Spleen (tissue), 11 donors: ENCODE data around the gene HCRTR2. TPM values are rescaled to one million over a fixed set of nuclear protein-coding genes. Genes with fewer than 3 reads are reported as not detected.

ENCODE experiments used
- DNase-seq: peaks from one replicate; pipeline ENCODE4 v3.0.0-alpha.2; 2020
- H3K27ac ChIP-seq, 8 donors: fragments of 200-600 bp; sonication (generic) in 7 of 8; 1 replicate in 4 of 8; 2 replicates in 4 of 8; pipeline versions ENCODE4 v1.5.0 to v1.8.0; 2016 to 2021; ENCODE audit warnings: inconsistent platforms in 4 of 8, mild to moderate bottlenecking in 4 of 8, moderate library complexity in 1 of 8
- H3K27me3 ChIP-seq, 7 donors: fragments of 200-600 bp; sonication (generic) in 6 of 7; replicated peaks in 1 of 7; 1 replicate in 4 of 7; 2 replicates in 3 of 7; pipeline versions ENCODE4 v1.5.0 to v1.8.0; 2016 to 2021; ENCODE audit warnings: inconsistent platforms in 3 of 7, mild to moderate bottlenecking in 1 of 7
- H3K36me3 ChIP-seq, 6 donors: fragments of 200-600 bp; sonication (generic) in 5 of 6; 1 replicate in 4 of 6; 2 replicates in 2 of 6; pipeline versions ENCODE4 v1.5.0 to v1.8.0; 2016 to 2021; ENCODE audit warnings: inconsistent platforms in 2 of 6
- H3K4me1 ChIP-seq, 6 donors: fragments of 200-600 bp; sonication (generic) in 5 of 6; 1 replicate in 3 of 6; 2 replicates in 3 of 6; pipeline versions ENCODE4 v1.5.0 to v1.8.0; 2016 to 2021; ENCODE audit warnings: inconsistent platforms in 3 of 6
- H3K4me3 ChIP-seq, 8 donors: fragments of 200-600 bp; sonication (generic) in 7 of 8; 1 replicate in 4 of 8; 2 replicates in 4 of 8; pipeline versions ENCODE4 v1.5.0 to v1.8.0; 2016 to 2021; ENCODE audit warnings: inconsistent platforms in 4 of 8, mild to moderate bottlenecking in 4 of 8, moderate library complexity in 2 of 8
- H3K9me3 ChIP-seq, 8 donors: fragments of 200-600 bp; sonication (generic) in 7 of 8; 1 replicate in 4 of 8; 2 replicates in 4 of 8; pipeline versions ENCODE4 v1.5.0 to v1.8.0; 2016 to 2021; ENCODE audit warnings: inconsistent platforms in 4 of 8
- POLR2A ChIP-seq, 3 donors: fragments of 450-650 bp; IDR thresholded peaks; one replicate each; pipeline ENCODE4 v1.5.1; 2017; ENCODE audit warnings: antibody characterized with exemption in 3 of 3, mild to moderate bottlenecking in 1 of 3
- POLR2AphosphoS5 ChIP-seq, 3 donors: sonication (generic); formaldehyde crosslinking; IDR thresholded peaks; one replicate each; pipeline ENCODE4 v1.5.1; 2017; ENCODE audit warnings: antibody characterized with exemption in 3 of 3
- WGBS, 5 donors: extraction: QIAGEN DNeasy Blood & Tissue Kit in 3 of 5; methylation state at CpG; one replicate each; pipeline versions ENCODE4 v1.1.5 to v1.1.7; 2013 to 2018; 5-methylcytosine and 5-hydroxymethylcytosine counted together
- intact Hi-C: fragments of 100-400 bp; cut with DNase I; formaldehyde crosslinking; loops from one replicate; pipeline ENCODE4 v1.15.0; 2023; ENCODE audit warnings: low total_unique reads
- polyA plus RNA-seq, 3 donors: library from polyadenylated mRNA; stranded (reverse); fragments of 200-250 nt; gene quantifications; one replicate each; pipeline ENCODE4 v1.2.1, GENCODE V29; 2013
- total RNA-seq, 7 donors: library from RNA; depleted of rRNA in 3 of 7; stranded (reverse); fragments of >200 nt in 3 of 7; fragmentation: NEBNext Ultra II Directional in 4 of 7; extraction: Animal tissue kit (Norgen Biotek cat#: 25700) in 4 of 7; gene quantifications; one replicate each; pipeline versions ENCODE4 v1.1.0 to v1.2.1, GENCODE V29; 2016 to 2021
- TF ChIP-seq, protein P1 (sequence below), 11 experiments: fragments of 200-600 bp in 7 of 11; fragments of 450-650 bp in 4 of 11; sonication (generic) in 4 of 11; IDR thresholded peaks in 8 of 11; conservative IDR thresholded peaks in 3 of 11; 1 replicate in 7 of 11; 2 replicates in 4 of 11; pipeline versions ENCODE4 v1.4.0 to v1.8.0; 2016 to 2021; ENCODE audit warnings: antibody characterized with exemption in 11 of 11, inconsistent platforms in 4 of 11, mild to moderate bottlenecking in 1 of 11
- donor health status: healthy with polysubstance abuse.
- donor health status: DM: no; HTN: no; CAD: no; lungs with moderate emphysema.
- donor health status: DM: no; HTN: no; CAD: no.
- donor health status: Bipolar disorder and iron deficiency.
- donor health status: healthy.
- donor health status: DM: no; HTN: no; CAD: no.
- donor health status: DM: yes; HTN: yes; CAD: no.

Gene HCRTR2
- total and polyA plus RNA-seq, 10 donors: not detected

- Histone ChIP-seq H3K27ac (no peak overlapping the region), H3K27me3 (no peaks in the 10 kb centered on the region), H3K36me3 (no peaks in the 10 kb centered on the region), H3K9me3 (no peaks in the 10 kb centered on the region), H3K4me3 (no peak overlapping the region), H3K4me1 (no peaks in the 10 kb centered on the region)
- TF ChIP-seq POLR2AphosphoS5 (IDR thresholded peaks at IDR 0.05) (no peak), POLR2A (IDR thresholded peaks at IDR 0.05) (no peak)
- TF ChIP-seq, protein P1, sequence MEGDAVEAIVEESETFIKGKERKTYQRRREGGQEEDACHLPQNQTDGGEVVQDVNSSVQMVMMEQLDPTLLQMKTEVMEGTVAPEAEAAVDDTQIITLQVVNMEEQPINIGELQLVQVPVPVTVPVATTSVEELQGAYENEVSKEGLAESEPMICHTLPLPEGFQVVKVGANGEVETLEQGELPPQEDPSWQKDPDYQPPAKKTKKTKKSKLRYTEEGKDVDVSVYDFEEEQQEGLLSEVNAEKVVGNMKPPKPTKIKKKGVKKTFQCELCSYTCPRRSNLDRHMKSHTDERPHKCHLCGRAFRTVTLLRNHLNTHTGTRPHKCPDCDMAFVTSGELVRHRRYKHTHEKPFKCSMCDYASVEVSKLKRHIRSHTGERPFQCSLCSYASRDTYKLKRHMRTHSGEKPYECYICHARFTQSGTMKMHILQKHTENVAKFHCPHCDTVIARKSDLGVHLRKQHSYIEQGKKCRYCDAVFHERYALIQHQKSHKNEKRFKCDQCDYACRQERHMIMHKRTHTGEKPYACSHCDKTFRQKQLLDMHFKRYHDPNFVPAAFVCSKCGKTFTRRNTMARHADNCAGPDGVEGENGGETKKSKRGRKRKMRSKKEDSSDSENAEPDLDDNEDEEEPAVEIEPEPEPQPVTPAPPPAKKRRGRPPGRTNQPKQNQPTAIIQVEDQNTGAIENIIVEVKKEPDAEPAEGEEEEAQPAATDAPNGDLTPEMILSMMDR (IDR thresholded peaks at IDR 0.05 in 8 of 11, conservative IDR thresholded peaks at IDR 0.05 in 3 of 11): no peak
- WGBS, 5 donors: 77 to 85% (median 80%) methylated on average over 5 of the region's 5 CpGs
- no peak for DNase-seq
- intact Hi-C loops: no loop called here
Measured at GRCh38 chr6:55277646-55278045, 103.3 kb downstream of the HCRTR2 start.

DNA sequence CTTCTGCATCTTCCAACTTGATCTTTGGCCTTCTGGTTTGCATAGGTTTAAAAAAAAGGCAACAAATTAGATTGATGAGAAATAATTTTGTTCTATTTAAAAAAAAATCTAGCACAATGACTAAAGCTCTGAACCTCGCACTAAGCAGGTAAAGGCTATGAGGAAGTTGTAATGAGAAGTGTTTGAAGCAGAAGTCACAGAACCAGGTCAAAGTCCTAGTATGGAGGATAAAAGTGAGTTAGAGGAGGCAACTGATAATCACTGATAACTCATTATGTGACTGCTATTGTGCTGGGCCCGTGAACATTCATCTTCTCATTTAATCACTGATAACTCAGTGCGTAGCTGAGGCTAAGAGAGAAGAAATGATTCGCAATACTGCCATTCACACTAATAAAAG is 106.9 kb downstream of the HCRTR2 start:
- Histone ChIP-seq H3K27ac (no peak overlapping the region), H3K36me3 (no peaks in the 10 kb centered on the region), H3K4me3 (no peak overlapping the region), H3K27me3 (no peaks in the 10 kb centered on the region), H3K4me1 (no peaks in the 10 kb centered on the region), H3K9me3 (no peaks in the 10 kb centered on the region)
- TF ChIP-seq POLR2AphosphoS5 (IDR thresholded peaks at IDR 0.05) (no peak), POLR2A (IDR thresholded peaks at IDR 0.05) (no peak)
- TF ChIP-seq, protein P1 (IDR thresholded peaks at IDR 0.05 in 8 of 11, conservative IDR thresholded peaks at IDR 0.05 in 3 of 11): no peak
- intact Hi-C loops: no loop called here
- DNase-seq: no peak
- 57 to 78% (median 69%) methylated on average over 4 of the region's 4 CpGs for WGBS, 5 donors

GRCh38 chr6:55282115-55282514 is 107.8 kb downstream of the HCRTR2 start:
- Histone ChIP-seq H3K4me3 (no peak overlapping the region), H3K27ac (no peak overlapping the region), H3K27me3 (no peaks in the 10 kb centered on the region), H3K9me3 (no peaks in the 10 kb centered on the region), H3K4me1 (no peaks in the 10 kb centered on the region), H3K36me3 (no peaks in the 10 kb centered on the region)
- no peak for TF ChIP-seq POLR2AphosphoS5 (IDR thresholded peaks at IDR 0.05)
- TF ChIP-seq, protein P1 (IDR thresholded peaks at IDR 0.05 in 8 of 11, conservative IDR thresholded peaks at IDR 0.05 in 3 of 11): no peak
- 74 to 90% (median 79%) methylated on average over 6 of the region's 6 CpGs for WGBS, 5 donors
- no peak for DNase-seq
- intact Hi-C loops: no loop called here

DNA sequence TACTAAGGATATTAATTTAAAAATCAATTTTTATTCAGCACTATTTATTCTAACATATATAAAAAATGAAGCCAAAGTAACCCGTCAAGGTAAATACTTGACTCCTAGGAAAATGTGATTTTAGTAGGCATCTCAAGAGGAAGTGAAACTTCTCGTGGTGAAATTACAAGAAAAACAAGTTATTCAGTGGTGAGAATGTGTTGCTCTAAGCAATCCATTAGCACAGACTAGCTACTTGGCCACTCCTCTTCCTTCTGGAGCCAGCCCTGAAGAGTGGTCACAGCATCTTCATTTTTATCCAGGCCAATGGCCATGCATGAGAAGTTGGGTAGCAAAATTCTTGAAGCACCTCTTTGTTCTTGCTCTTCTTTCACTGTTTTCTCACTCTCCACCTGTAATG is 112.5 kb downstream of the HCRTR2 start:
- 35 to 46% (median 43%) methylated on average over 2 of the region's 2 CpGs for whole genome bisulfite sequencing, 5 donors
- intact Hi-C loops: no loop called here
- Histone ChIP-seq H3K9me3 (no peaks in the 10 kb centered on the region), H3K36me3 (no peaks in the 10 kb centered on the region), H3K4me1 (no peaks in the 10 kb centered on the region), H3K27ac (no peak overlapping the region), H3K27me3 (no peaks in the 10 kb centered on the region), H3K4me3 (no peak overlapping the region)
- TF ChIP-seq, protein P1 (IDR thresholded peaks at IDR 0.05 in 8 of 11, conservative IDR thresholded peaks at IDR 0.05 in 3 of 11): no peak
- TF ChIP-seq POLR2AphosphoS5 (IDR thresholded peaks at IDR 0.05) (no peak), POLR2A (IDR thresholded peaks at IDR 0.05) (no peak)
- DNase-seq: no peak
